NOMO-1 treated with DMSO at 0.1 percent for 48 hours (cell line): ENCODE results near the gene RNPC3.
"Not testable (repeated sequence)": the region's sequence is repeated elsewhere in the genome, so short reads cannot be mapped to it uniquely, and the experiment has no call there.

Experiments used
- DNase-seq: peaks from one replicate; lab custom pipeline; 2025; ENCODE audit not compliant: unreplicated experiment; lab: John Stamatoyannopoulos, UW

Gene RNPC3

GRCh38 chr1:103547840-103548239 lies 22.3 kb downstream of the RNPC3 start:
- no peak for DNase-seq

GRCh38 chr1:103560427-103560826 lies 34.9 kb downstream of the RNPC3 start:
- no peak for DNase-seq

- not testable (repeated sequence) for DNase-seq
Observed at GRCh38 chr1:103561124-103561523, 35.6 kb downstream of the RNPC3 start.

GRCh38 chr1:103561643-103562395 lies 36.3 kb downstream of the RNPC3 start:
- DNase-seq, result peak; percentile 83

- DNase-seq, result no peak
Observed at GRCh38 chr1:103563056-103563455, 37.6 kb downstream of the RNPC3 start.

GRCh38 chr1:103569493-103569892 lies 44.0 kb downstream of the RNPC3 start:
- DNase-seq, result no peak

GRCh38 chr1:103571289-103571688 lies 45.8 kb downstream of the RNPC3 start, which contains the start of gene AMY2B:
Gene AMY2B, plus strand, starts transcription at chr1:103571589. Its CDS starts 14 bp downstream, at chr1:103571603.
- not testable (repeated sequence) for DNase-seq

GRCh38 chr1:103576065-103576464 lies 50.6 kb downstream of the RNPC3 start:
- DNase-seq, result peak; percentile 20

GRCh38 chr1:103576784-103577183 lies 51.3 kb downstream of the RNPC3 start:
- not testable (repeated sequence) for DNase-seq

- DNase-seq, result no peak
Observed at GRCh38 chr1:103582464-103582863, 57.0 kb downstream of the RNPC3 start.

GRCh38 chr1:103583887-103584286 lies 58.4 kb downstream of the RNPC3 start:
- no peak for DNase-seq

GRCh38 chr1:103584537-103584936 lies 59.0 kb downstream of the RNPC3 start:
- no peak for DNase-seq

GRCh38 chr1:103602740-103603139 lies 77.2 kb downstream of the RNPC3 start:
- DNase-seq, result not testable (repeated sequence)
